AG04449 (cell line): Measurements from ENCODE around the gene CDYL2.

Experiments used
- CTCF ChIA-PET: fragments of 350-600 bp; formaldehyde crosslinking; extraction: SDS; loops from one replicate; lab custom pipeline; 2021; ENCODE audit warnings: antibody characterized with exemption; lab: Yijun Ruan, JAX
- POLR2A ChIA-PET: fragments of 400-600, 350-600 bp; formaldehyde crosslinking; extraction: SDS; loops from one replicate; lab custom pipeline; 2020; ENCODE audit warnings: antibody characterized with exemption, inconsistent platforms; lab: Yijun Ruan, JAX
- DNase-seq: peaks from one replicate; pipeline ENCODE4 v3.0.0-alpha.2; 2010; ENCODE audit warnings: low read depth, low spot score
- H3K4me3 ChIP-seq: 2 replicates; pipeline ENCODE4 v1.5.1; 2011; ENCODE audit warnings: low read depth, mild to moderate bottlenecking, control low read depth, low read length
- CTCF ChIP-seq: IDR thresholded peaks from one replicate; pipeline ENCODE4 v1.5.1; 2011; ENCODE audit warnings: mild to moderate bottlenecking, moderate library complexity, low read length, control low read depth, inconsistent platforms; ENCODE audit not compliant: insufficient read depth; ENCODE audit errors: missing control alignments

Gene CDYL2

GRCh38 chr16:80705596-80705995 is 98.8 kb downstream of the CDYL2 start:
- ChIA-PET POLR2A (no interaction called here), CTCF (no interaction called here)
- H3K4me3 ChIP-seq: no peak overlapping the region
- no peak for TF ChIP-seq CTCF
- DNase-seq: no peak

DNA sequence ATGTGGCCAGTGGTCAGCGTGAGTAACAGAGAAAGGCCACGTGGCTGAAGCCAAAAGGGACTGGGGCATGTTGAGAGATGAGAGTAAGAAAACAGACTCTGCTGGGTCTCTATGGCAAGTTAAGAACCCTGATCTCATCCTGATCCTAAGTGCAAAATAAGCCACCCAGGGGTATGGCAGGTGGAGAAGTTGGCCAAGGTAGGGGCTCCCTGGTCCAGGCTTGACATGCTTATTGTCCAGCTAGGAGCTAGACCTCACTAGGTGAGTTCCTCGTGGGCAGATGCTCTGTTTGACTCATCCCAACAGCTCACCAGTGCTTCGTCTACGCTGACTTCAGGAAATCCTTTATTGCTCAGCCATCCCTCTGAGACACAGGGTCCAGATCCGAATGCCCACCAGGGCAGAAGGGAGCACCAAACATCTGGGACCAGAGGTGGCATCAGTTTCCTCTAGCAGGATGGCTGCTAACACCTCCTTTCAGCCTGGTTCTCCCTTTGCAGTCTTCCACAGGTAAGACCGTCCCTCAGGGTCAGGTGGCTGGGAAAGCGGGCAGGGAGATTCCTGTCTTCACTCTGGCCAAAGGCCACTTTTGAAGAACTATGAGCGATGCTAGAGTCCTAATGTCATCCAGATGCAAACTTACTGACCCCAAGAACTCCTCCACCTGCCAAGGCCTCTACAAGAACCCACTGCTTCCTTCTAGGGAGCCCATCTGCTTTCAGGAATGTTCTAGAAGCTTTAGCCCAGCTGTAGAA is 99.5 kb downstream of the CDYL2 start:
- TF ChIP-seq CTCF: no peak
- POLR2A ChIA-PET: no interaction called here
- CTCF ChIA-PET: no interaction called here
- no peak overlapping the region for H3K4me3 ChIP-seq
- DNase-seq: no peak

GRCh38 chr16:80703131-80704071 is 101.0 kb downstream of the CDYL2 start:
- ChIA-PET CTCF (interaction anchor here (1.0 to 1.4 kb wide), 2 partner anchors 11 to 176 kb away, joined by 3 to 4 read pairs; no protein-coding TSS in a partner anchor), POLR2A (no interaction called here)
- no peak for DNase-seq
- no peak for TF ChIP-seq CTCF
- no peak overlapping the region for H3K4me3 ChIP-seq

DNA sequence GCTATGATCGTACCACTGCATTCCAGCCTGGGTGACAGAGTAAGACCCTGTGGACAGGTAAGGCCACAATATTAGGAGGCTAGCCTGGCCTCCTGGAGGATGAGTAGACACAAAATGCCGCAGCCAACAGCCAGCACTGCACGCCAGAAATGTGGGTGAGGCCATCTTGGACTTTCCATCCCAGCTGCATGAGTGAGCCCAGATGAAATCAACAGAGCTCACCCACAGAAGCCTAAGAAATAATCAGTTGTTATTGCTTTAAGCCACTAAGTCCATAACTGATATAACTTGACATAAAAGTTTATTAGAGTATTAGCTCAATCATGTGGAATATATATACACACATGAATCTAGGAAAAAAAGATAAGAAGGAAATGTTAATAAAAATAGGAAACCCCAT is 101.7 kb downstream of the CDYL2 start:
- no peak for TF ChIP-seq CTCF
- no peak for DNase-seq
- CTCF ChIA-PET: interaction anchor here (1.0 to 1.4 kb wide), 2 partner anchors 12 to 175 kb away, joined by 3 to 4 read pairs; no protein-coding TSS in a partner anchor
- no peak overlapping the region for H3K4me3 ChIP-seq
- POLR2A ChIA-PET: no interaction called here

- POLR2A ChIA-PET: no interaction called here
- DNase-seq: no peak
- no peak for TF ChIP-seq CTCF
- H3K4me3 ChIP-seq: no peak overlapping the region
- CTCF ChIA-PET: interaction anchor here (0.6 kb wide), 1 partner anchor 9 kb away, joined by 3 read pairs; no protein-coding TSS in a partner anchor
These were observed 103.8 kb downstream of the CDYL2 start for GRCh38 chr16:80700558-80700957.

GRCh38 chr16:80695020-80695419 is 109.4 kb downstream of the CDYL2 start:
- CTCF ChIA-PET: no interaction called here
- TF ChIP-seq CTCF: no peak
- H3K4me3 ChIP-seq: no peak overlapping the region
- POLR2A ChIA-PET: no interaction called here
- no peak for DNase-seq
